Measurements from ENCODE around the gene MAST4. TPM values are rescaled to one million over a fixed set of nuclear protein-coding genes. Genes with fewer than 3 reads are reported as not detected.
"Not testable (repeated sequence)": the region's sequence is repeated elsewhere in the genome, so short reads cannot be mapped to it uniquely, and the experiment has no call there.

MAST4 gene
- total RNA-seq, 4 donors from 2014 or later, result 55.3 to 148 (median 110) TPM

GRCh38 chr5:66684663-66685062, 88.5 kb downstream of the MAST4 start:
- intact Hi-C loops (cut with DNase I), result no loop called here
- H3K4me3 ChIP-seq, result no peak overlapping the region
- H3K36me3 ChIP-seq, result no peaks in the 10 kb centered on the region
- H3K27me3 ChIP-seq, result no peaks in the 10 kb centered on the region
- H3K27ac ChIP-seq, result no peak overlapping the region
- 77 to 93% methylated on average over 2 of the region's 2 CpGs for WGBS, 2 donors
- TF ChIP-seq CTCF (IDR thresholded peaks at IDR 0.05), result no peak
- no peak for TF ChIP-seq POLR2A (IDR thresholded peaks at IDR 0.05)
- H3K9me3 ChIP-seq, result no peaks in the 10 kb centered on the region
- no peak for DNase-seq
- no peaks in the 10 kb centered on the region for H3K4me1 ChIP-seq

- 74 to 77% methylated on average over 5 of the region's 5 CpGs for WGBS, 2 donors
- intact Hi-C loops (cut with DNase I), result no loop called here
These were observed 93.5 kb downstream of the MAST4 start for GRCh38 chr5:66689522-66690220.

GRCh38 chr5:66694036-66694435, 97.8 kb downstream of the MAST4 start:
- Histone ChIP-seq H3K4me1 (no peaks in the 10 kb centered on the region), H3K27me3 (no peaks in the 10 kb centered on the region), H3K27ac (no peak overlapping the region), H3K4me3 (no peak overlapping the region), H3K9me3 (no peaks in the 10 kb centered on the region), H3K36me3 (no peaks in the 10 kb centered on the region)
- no peak for DNase-seq
- intact Hi-C loops (cut with DNase I), result no loop called here
- 87 to 92% methylated on average over 3 of the region's 3 CpGs for WGBS, 2 donors
- no peak for TF ChIP-seq POLR2A (IDR thresholded peaks at IDR 0.05)
- no peak for TF ChIP-seq CTCF (IDR thresholded peaks at IDR 0.05)

More at GRCh38 chr5:66689522-66690220, 93.5 kb downstream of the MAST4 start:
- Histone ChIP-seq H3K27ac (no peak overlapping the region), H3K4me1 (no peaks in the 10 kb centered on the region), H3K9me3 (no peaks in the 10 kb centered on the region), H3K27me3 (no peaks in the 10 kb centered on the region), H3K36me3 (no peaks in the 10 kb centered on the region), H3K4me3 (no peak overlapping the region)
- no peak for DNase-seq
- TF ChIP-seq POLR2A (IDR thresholded peaks at IDR 0.05), result no peak
- TF ChIP-seq CTCF (IDR thresholded peaks at IDR 0.05), result no peak

- H3K27me3 ChIP-seq; H3K36me3 ChIP-seq; intact Hi-C loops (cut with DNase I); H3K4me1 ChIP-seq; H3K9me3 ChIP-seq; DNase-seq; H3K4me3 ChIP-seq; H3K27ac ChIP-seq: not testable (repeated sequence)
- 81 to 94% methylated on average over 2 of the region's 2 CpGs for WGBS, 2 donors
These were observed 99.6 kb downstream of the MAST4 start for GRCh38 chr5:66695840-66696239.

GRCh38 chr5:66697796-66698564, 101.8 kb downstream of the MAST4 start:
- WGBS, 2 donors, result 61 to 66% methylated on average over 6 of the region's 6 CpGs
- DNase-seq, result no peak
- intact Hi-C loops (cut with DNase I), result no loop called here
- Histone ChIP-seq H3K4me1 (no peaks in the 10 kb centered on the region), H3K27me3 (no peaks in the 10 kb centered on the region), H3K36me3 (no peaks in the 10 kb centered on the region), H3K4me3 (no peak overlapping the region), H3K9me3 (no peaks in the 10 kb centered on the region), H3K27ac (no peak overlapping the region)
- TF ChIP-seq POLR2A (IDR thresholded peaks at IDR 0.05) (no peak), CTCF (IDR thresholded peaks at IDR 0.05) (no peak)

All from esophagus squamous epithelium (tissue), 5 donors.